ENCODE data around the gene SERINC2. TPM values are rescaled to one million over a fixed set of nuclear protein-coding genes. Genes with fewer than 3 reads are reported as not detected.
"Not testable (repeated sequence)": the region's sequence is repeated elsewhere in the genome, so short reads cannot be mapped to it uniquely, and the experiment has no call there.

The SERINC2 gene
- total RNA-seq, 3 donors from 2014 or later, result 146 to 381 (median 225) TPM

- no peaks in the 10 kb centered on the region for H3K36me3 ChIP-seq (ENCODE audit: low read depth)
- H3K4me1 ChIP-seq (ENCODE audit: low read depth), result peaks cover 29% of the 10 kb centered on the region
- TF ChIP-seq CTCF (IDR thresholded peaks at IDR 0.05), result no peak
- intact Hi-C loops (cut with DNase I, micrococcal nuclease), result no loop called here
- DNase-seq (peak in 1 of 3 donors; percentile 27), ATAC-seq (no peak)
- H3K4me3 ChIP-seq, result no peak overlapping the region
- H3K9me3 ChIP-seq, result no peaks in the 10 kb centered on the region
These were observed 32.8 kb upstream of the SERINC2 start for GRCh38 chr1:31380181-31380580.

- Histone ChIP-seq H3K4me3 (no peak overlapping the region), H3K4me1 (ENCODE audit: low read depth) (peaks cover 24% of the 10 kb centered on the region), H3K9me3 (no peaks in the 10 kb centered on the region), H3K36me3 (ENCODE audit: low read depth) (no peaks in the 10 kb centered on the region)
- peak in 2 of 3 donors; percentile 64 to 83 for DNase-seq
- no peak for TF ChIP-seq CTCF (IDR thresholded peaks at IDR 0.05)
- peak; percentile 63 for ATAC-seq
- intact Hi-C loops (cut with DNase I, micrococcal nuclease), result no loop called here
These were observed 31.4 kb upstream of the SERINC2 start for GRCh38 chr1:31381394-31382294.

- DNase-seq, result no peak
- no peak for ATAC-seq
- H3K36me3 ChIP-seq (ENCODE audit: low read depth), result no peaks in the 10 kb centered on the region
- H3K4me3 ChIP-seq, result no peak overlapping the region
- peaks cover 23% of the 10 kb centered on the region for H3K4me1 ChIP-seq (ENCODE audit: low read depth)
- intact Hi-C loops (cut with DNase I, micrococcal nuclease), result no loop called here
- no peaks in the 10 kb centered on the region for H3K9me3 ChIP-seq
- TF ChIP-seq CTCF (IDR thresholded peaks at IDR 0.05), result no peak
These were observed 30.5 kb upstream of the SERINC2 start for GRCh38 chr1:31382379-31382989.

- Histone ChIP-seq H3K36me3 (ENCODE audit: low read depth) (no peaks in the 10 kb centered on the region), H3K4me1 (ENCODE audit: low read depth) (peaks cover 21% of the 10 kb centered on the region), H3K9me3 (no peaks in the 10 kb centered on the region), H3K4me3 (no peak overlapping the region)
- DNase-seq, result peak in 1 of 3 donors; percentile 43
- intact Hi-C loops (cut with DNase I, micrococcal nuclease), result no loop called here
- peak; percentile 69 for ATAC-seq
- TF ChIP-seq CTCF (IDR thresholded peaks at IDR 0.05), result no peak
These were observed 29.0 kb upstream of the SERINC2 start for GRCh38 chr1:31383967-31384366.

- H3K4me1 ChIP-seq (ENCODE audit: low read depth), result peaks cover 22% of the 10 kb centered on the region
- ATAC-seq; intact Hi-C loops (cut with DNase I, micrococcal nuclease); H3K9me3 ChIP-seq; DNase-seq; H3K4me3 ChIP-seq; H3K36me3 ChIP-seq (ENCODE audit: low read depth): not testable (repeated sequence)
These were observed 26.3 kb upstream of the SERINC2 start for GRCh38 chr1:31386576-31387243.

GRCh38 chr1:31387612-31388011 lies 25.4 kb upstream of the SERINC2 start:
- ATAC-seq (no peak), DNase-seq (no peak)
- TF ChIP-seq CTCF (IDR thresholded peaks at IDR 0.05), result no peak
- H3K9me3 ChIP-seq, result no peaks in the 10 kb centered on the region
- intact Hi-C loops (cut with DNase I, micrococcal nuclease), result no loop called here
- H3K4me1 ChIP-seq (ENCODE audit: low read depth), result peaks cover 13% of the 10 kb centered on the region
- H3K4me3 ChIP-seq, result no peak overlapping the region
- no peaks in the 10 kb centered on the region for H3K36me3 ChIP-seq (ENCODE audit: low read depth)
